SK-N-SH treated with all-trans-retinoic acid at 6 μM for 48 hours (cell line): ENCODE measurements around the gene CMTM2.

Source experiments
- ARNTL ChIP-seq: fragments of 450-650 bp; formaldehyde crosslinking; IDR thresholded peaks from 2 replicates; pipeline ENCODE4 v1.5.0; 2020; ENCODE audit warnings: low read depth, mild to moderate bottlenecking, moderate library complexity, borderline replicate concordance
- BACH2 ChIP-seq: fragments of 250-450 bp; sonication (Bioruptor Pico); IDR thresholded peaks from 2 replicates; pipeline ENCODE4 v1.9.0; 2021; ENCODE audit warnings: mild to moderate bottlenecking, borderline replicate concordance
- CSDC2 ChIP-seq: fragments of 250-450 bp; sonication (Bioruptor Pico); IDR thresholded peaks from 2 replicates; pipeline ENCODE4 v1.5.0; 2020; ENCODE audit warnings: mild to moderate bottlenecking, moderate library complexity
- ESRRG ChIP-seq: fragments of 250-450 bp; sonication (Bioruptor Pico); IDR thresholded peaks from 2 replicates; pipeline ENCODE4 v1.6.1; 2021; ENCODE audit warnings: mild to moderate bottlenecking
- GLIS3 ChIP-seq: fragments of 250-450 bp; sonication (Bioruptor Pico); IDR thresholded peaks from 2 replicates; pipeline ENCODE4 v1.5.0; 2020; ENCODE audit warnings: mild to moderate bottlenecking, moderate library complexity
- ISL1 ChIP-seq: fragments of 250-450 bp; sonication (Bioruptor Pico); IDR thresholded peaks from 2 replicates; pipeline ENCODE4 v2.1.2; 2022; ENCODE audit warnings: mild to moderate bottlenecking, moderate library complexity
- PPARA ChIP-seq: fragments of 250-450 bp; sonication (Bioruptor Pico); IDR thresholded peaks from 2 replicates; pipeline ENCODE4 v1.5.0; 2020; ENCODE audit warnings: mild to moderate bottlenecking, borderline replicate concordance
- RARB ChIP-seq: fragments of 250-450 bp; sonication (Bioruptor Pico); IDR thresholded peaks from 2 replicates; pipeline ENCODE4 v1.8.0; 2021; ENCODE audit warnings: mild to moderate bottlenecking, moderate library complexity
- TCF4 ChIP-seq: fragments of 250-450 bp; sonication (Bioruptor Pico); IDR thresholded peaks from 2 replicates; pipeline ENCODE4 v1.8.0; 2021; ENCODE audit warnings: mild to moderate bottlenecking, moderate library complexity, borderline replicate concordance
- TOX ChIP-seq: fragments of 250-450 bp; sonication (Bioruptor Pico); IDR thresholded peaks from 2 replicates; pipeline ENCODE4 v1.8.0; 2021; ENCODE audit warnings: mild to moderate bottlenecking, moderate library complexity, borderline replicate concordance
- ZFP30 ChIP-seq: fragments of 450-650 bp; formaldehyde crosslinking; IDR thresholded peaks from 2 replicates; pipeline ENCODE4 v1.5.0; 2022; ENCODE audit warnings: mild to moderate bottlenecking, moderate library complexity
- TF ChIP-seq, protein P1 (sequence below): fragments of 250-450 bp; sonication (Bioruptor Pico); IDR thresholded peaks from 2 replicates; pipeline ENCODE4 v1.5.1; 2020; ENCODE audit warnings: low read depth, mild to moderate bottlenecking, moderate library complexity
- TF ChIP-seq, protein P2 (sequence below): fragments of 250-450 bp; sonication (Bioruptor Pico); IDR thresholded peaks from 2 replicates; pipeline ENCODE4 v1.8.0; 2020; ENCODE audit warnings: mild to moderate bottlenecking, moderate library complexity, borderline replicate concordance
- TF ChIP-seq, protein P3 (sequence below): fragments of 250-450 bp; sonication (Bioruptor Pico); IDR thresholded peaks from 2 replicates; pipeline ENCODE4 v1.5.1; 2021; ENCODE audit warnings: mild to moderate bottlenecking, moderate library complexity

DNA sequence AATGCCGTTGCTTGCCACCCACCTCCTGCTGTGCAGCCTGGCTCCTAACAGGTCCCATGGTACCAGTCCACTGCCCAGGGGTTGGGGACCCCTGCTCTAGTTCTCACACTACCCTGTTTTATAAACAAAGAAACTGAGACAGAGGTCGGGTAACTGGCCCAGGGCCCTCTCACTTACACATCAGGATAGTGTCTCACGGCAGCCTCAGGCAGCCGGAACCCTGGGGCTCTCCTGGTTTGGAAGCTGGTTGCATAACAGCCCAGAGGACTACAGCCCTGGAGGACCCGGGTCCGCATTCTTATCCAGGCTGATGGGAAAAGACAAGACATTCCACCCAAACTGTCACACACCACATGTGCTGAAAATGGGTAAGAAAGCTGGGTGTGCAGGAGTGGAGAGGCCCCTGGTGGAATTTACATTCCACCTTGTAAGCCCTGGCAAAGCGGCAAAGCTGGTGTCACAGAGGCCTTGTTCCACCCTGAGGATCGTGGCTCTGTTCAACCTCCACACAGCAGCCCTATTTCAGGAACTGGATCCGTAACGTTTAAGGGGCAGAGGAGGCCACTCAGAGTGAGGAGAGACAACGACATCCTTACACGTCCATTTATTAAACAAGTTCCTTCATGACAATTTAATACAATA lies 35.0 kb downstream of the CMTM2 start:
- TF ChIP-seq ZFP30 (CRISPR knock-in tag), result no peak
- TF ChIP-seq ARNTL (CRISPR knock-in tag), result no peak
- no peak for TF ChIP-seq ESRRG
- TF ChIP-seq, protein P1, sequence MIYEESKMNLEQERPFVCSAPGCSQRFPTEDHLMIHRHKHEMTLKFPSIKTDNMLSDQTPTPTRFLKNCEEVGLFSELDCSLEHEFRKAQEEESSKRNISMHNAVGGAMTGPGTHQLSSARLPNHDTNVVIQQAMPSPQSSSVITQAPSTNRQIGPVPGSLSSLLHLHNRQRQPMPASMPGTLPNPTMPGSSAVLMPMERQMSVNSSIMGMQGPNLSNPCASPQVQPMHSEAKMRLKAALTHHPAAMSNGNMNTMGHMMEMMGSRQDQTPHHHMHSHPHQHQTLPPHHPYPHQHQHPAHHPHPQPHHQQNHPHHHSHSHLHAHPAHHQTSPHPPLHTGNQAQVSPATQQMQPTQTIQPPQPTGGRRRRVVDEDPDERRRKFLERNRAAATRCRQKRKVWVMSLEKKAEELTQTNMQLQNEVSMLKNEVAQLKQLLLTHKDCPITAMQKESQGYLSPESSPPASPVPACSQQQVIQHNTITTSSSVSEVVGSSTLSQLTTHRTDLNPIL (CRISPR knock-in tag), result no peak
- TF ChIP-seq, protein P2, sequence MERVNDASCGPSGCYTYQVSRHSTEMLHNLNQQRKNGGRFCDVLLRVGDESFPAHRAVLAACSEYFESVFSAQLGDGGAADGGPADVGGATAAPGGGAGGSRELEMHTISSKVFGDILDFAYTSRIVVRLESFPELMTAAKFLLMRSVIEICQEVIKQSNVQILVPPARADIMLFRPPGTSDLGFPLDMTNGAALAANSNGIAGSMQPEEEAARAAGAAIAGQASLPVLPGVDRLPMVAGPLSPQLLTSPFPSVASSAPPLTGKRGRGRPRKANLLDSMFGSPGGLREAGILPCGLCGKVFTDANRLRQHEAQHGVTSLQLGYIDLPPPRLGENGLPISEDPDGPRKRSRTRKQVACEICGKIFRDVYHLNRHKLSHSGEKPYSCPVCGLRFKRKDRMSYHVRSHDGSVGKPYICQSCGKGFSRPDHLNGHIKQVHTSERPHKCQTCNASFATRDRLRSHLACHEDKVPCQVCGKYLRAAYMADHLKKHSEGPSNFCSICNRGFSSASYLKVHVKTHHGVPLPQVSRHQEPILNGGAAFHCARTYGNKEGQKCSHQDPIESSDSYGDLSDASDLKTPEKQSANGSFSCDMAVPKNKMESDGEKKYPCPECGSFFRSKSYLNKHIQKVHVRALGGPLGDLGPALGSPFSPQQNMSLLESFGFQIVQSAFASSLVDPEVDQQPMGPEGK, result no peak
- TF ChIP-seq PPARA (CRISPR knock-in tag), result no peak
- no peak for TF ChIP-seq ISL1 (CRISPR knock-in tag)
- no peak for TF ChIP-seq GLIS3 (CRISPR knock-in tag)
- TF ChIP-seq TCF4 (CRISPR knock-in tag), result no peak
- TF ChIP-seq, protein P3, sequence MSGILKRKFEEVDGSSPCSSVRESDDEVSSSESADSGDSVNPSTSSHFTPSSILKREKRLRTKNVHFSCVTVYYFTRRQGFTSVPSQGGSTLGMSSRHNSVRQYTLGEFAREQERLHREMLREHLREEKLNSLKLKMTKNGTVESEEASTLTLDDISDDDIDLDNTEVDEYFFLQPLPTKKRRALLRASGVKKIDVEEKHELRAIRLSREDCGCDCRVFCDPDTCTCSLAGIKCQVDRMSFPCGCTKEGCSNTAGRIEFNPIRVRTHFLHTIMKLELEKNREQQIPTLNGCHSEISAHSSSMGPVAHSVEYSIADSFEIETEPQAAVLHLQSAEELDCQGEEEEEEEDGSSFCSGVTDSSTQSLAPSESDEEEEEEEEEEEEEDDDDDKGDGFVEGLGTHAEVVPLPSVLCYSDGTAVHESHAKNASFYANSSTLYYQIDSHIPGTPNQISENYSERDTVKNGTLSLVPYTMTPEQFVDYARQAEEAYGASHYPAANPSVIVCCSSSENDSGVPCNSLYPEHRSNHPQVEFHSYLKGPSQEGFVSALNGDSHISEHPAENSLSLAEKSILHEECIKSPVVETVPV (CRISPR knock-in tag), result no peak
- TF ChIP-seq BACH2 (CRISPR knock-in tag), result no peak
- no peak for TF ChIP-seq CSDC2 (CRISPR knock-in tag)
- no peak for TF ChIP-seq TOX
- TF ChIP-seq RARB, result no peak
